Suprapubic skin (tissue), 4 donors: Measurements from ENCODE around the gene ASB6. TPM values are rescaled to one million over a fixed set of nuclear protein-coding genes. Genes with fewer than 3 reads are reported as not detected.

ENCODE experiments used
- DNase-seq, 2 donors: peaks; one replicate each; pipeline ENCODE4 v3.0.0-alpha.2; 2019; ENCODE audit warnings: low spot score in 2 of 2
- H3K27ac ChIP-seq: fragments of 200-600 bp; sonication (generic); one replicate; pipeline ENCODE4 v1.5.1; 2019
- H3K27me3 ChIP-seq: fragments of 200-600 bp; sonication (generic); one replicate; pipeline ENCODE4 v1.5.1; 2019
- H3K36me3 ChIP-seq: fragments of 200-600 bp; sonication (generic); one replicate; pipeline ENCODE4 v1.5.1; 2019
- H3K4me1 ChIP-seq: fragments of 200-600 bp; sonication (generic); one replicate; pipeline ENCODE4 v1.5.1; 2019
- H3K4me3 ChIP-seq: fragments of 200-600 bp; sonication (generic); one replicate; pipeline ENCODE4 v1.5.1; 2019; ENCODE audit warnings: mild to moderate bottlenecking
- H3K9me3 ChIP-seq: fragments of 200-600 bp; sonication (generic); one replicate; pipeline ENCODE4 v1.5.1; 2019
- CTCF ChIP-seq, 2 donors: fragments of 200-600 bp in 1 of 2; fragments of 450-650 bp in 1 of 2; sonication (generic) in 1 of 2; IDR thresholded peaks; one replicate each; pipeline ENCODE4 v1.5.1; 2016 to 2019; ENCODE audit warnings: antibody characterized with exemption in 2 of 2, mild to moderate bottlenecking in 1 of 2, moderate library complexity in 1 of 2
- EP300 ChIP-seq: sonication (generic); formaldehyde crosslinking; IDR thresholded peaks from one replicate; pipeline ENCODE4 v1.6.1; 2017; ENCODE audit warnings: antibody characterized with exemption
- POLR2A ChIP-seq, 2 donors: fragments of 450-650 bp; IDR thresholded peaks; one replicate each; pipeline ENCODE4 v1.6.1; 2017; ENCODE audit warnings: antibody characterized with exemption in 2 of 2, mild to moderate bottlenecking in 2 of 2, moderate library complexity in 2 of 2
- POLR2AphosphoS5 ChIP-seq, 3 donors: sonication (generic); formaldehyde crosslinking; IDR thresholded peaks; one replicate each; pipeline ENCODE4 v1.6.1; 2017; ENCODE audit warnings: antibody characterized with exemption in 3 of 3
- WGBS: methylation state at CpG from one replicate; pipeline ENCODE4 v1.1.5; 2018; 5-methylcytosine and 5-hydroxymethylcytosine counted together
- total RNA-seq, 4 donors: library from RNA; depleted of rRNA; stranded (reverse); fragments of >200 nt; gene quantifications; one replicate each; pipeline ENCODE4 v1.1.0, GENCODE V29; 2016

The ASB6 gene
- total RNA-seq, 4 donors from 2014 or later, result 25.6 to 41.5 (median 37.6) TPM

- no peak overlapping the region for H3K4me3 ChIP-seq
- H3K9me3 ChIP-seq, result no peaks in the 10 kb centered on the region
- H3K27me3 ChIP-seq, result no peaks in the 10 kb centered on the region
- TF ChIP-seq CTCF (IDR thresholded peaks at IDR 0.05) (no peak), EP300 (no peak), POLR2AphosphoS5 (IDR thresholded peaks at IDR 0.05) (no peak), POLR2A (IDR thresholded peaks at IDR 0.05) (no peak)
- no peak for DNase-seq
- no peaks in the 10 kb centered on the region for H3K36me3 ChIP-seq
- H3K27ac ChIP-seq, result no peak overlapping the region
- 94% methylated on average over 8 of the region's 8 CpGs for WGBS
- H3K4me1 ChIP-seq, result peaks cover 44% of the 10 kb centered on the region
Observed at GRCh38 chr9:129672702-129673101, 30.8 kb upstream of the ASB6 start.

GRCh38 chr9:129671519-129671918 lies 29.6 kb upstream of the ASB6 start:
- Histone ChIP-seq H3K36me3 (no peaks in the 10 kb centered on the region), H3K4me1 (peaks cover 48% of the 10 kb centered on the region), H3K4me3 (no peak overlapping the region), H3K9me3 (no peaks in the 10 kb centered on the region), H3K27ac (no peak overlapping the region), H3K27me3 (no peaks in the 10 kb centered on the region)
- DNase-seq, result no peak
- no peak for TF ChIP-seq EP300
- no peak for TF ChIP-seq POLR2A (IDR thresholded peaks at IDR 0.05)
- no peak for TF ChIP-seq CTCF (IDR thresholded peaks at IDR 0.05)
- TF ChIP-seq POLR2AphosphoS5 (IDR thresholded peaks at IDR 0.05), result no peak
- 62% methylated on average over 2 of the region's 7 CpGs for WGBS

- 72% methylated on average over 6 of the region's 9 CpGs for WGBS
- no peak for TF ChIP-seq POLR2A (IDR thresholded peaks at IDR 0.05)
- no peak for TF ChIP-seq POLR2AphosphoS5 (IDR thresholded peaks at IDR 0.05)
- no peak for TF ChIP-seq EP300
- no peak for TF ChIP-seq CTCF (IDR thresholded peaks at IDR 0.05)
- H3K4me1 ChIP-seq, result peaks cover 51% of the 10 kb centered on the region
- no peaks in the 10 kb centered on the region for H3K9me3 ChIP-seq
- DNase-seq, result no peak
- no peak overlapping the region for H3K4me3 ChIP-seq
- no peaks in the 10 kb centered on the region for H3K36me3 ChIP-seq
- H3K27ac ChIP-seq, result no peak overlapping the region
- H3K27me3 ChIP-seq, result peaks cover 3% of the 10 kb centered on the region
Observed at GRCh38 chr9:129671065-129671464, 29.1 kb upstream of the ASB6 start.

- H3K36me3 ChIP-seq, result no peaks in the 10 kb centered on the region
- 80% methylated on average over 13 of the region's 13 CpGs for whole genome bisulfite sequencing
- H3K27ac ChIP-seq, result no peak overlapping the region
- H3K9me3 ChIP-seq, result no peaks in the 10 kb centered on the region
- H3K4me3 ChIP-seq, result no peak overlapping the region
- no peak for DNase-seq
- peaks cover 48% of the 10 kb centered on the region for H3K4me1 ChIP-seq
- H3K27me3 ChIP-seq, result peaks cover 13% of the 10 kb centered on the region
- no peak for TF ChIP-seq CTCF (IDR thresholded peaks at IDR 0.05)
- no peak for TF ChIP-seq EP300
- no peak for TF ChIP-seq POLR2A (IDR thresholded peaks at IDR 0.05)
- no peak for TF ChIP-seq POLR2AphosphoS5 (IDR thresholded peaks at IDR 0.05)
Observed at GRCh38 chr9:129669946-129670345, 28.0 kb upstream of the ASB6 start.

GRCh38 chr9:129669141-129669718 lies 27.3 kb upstream of the ASB6 start:
- TF ChIP-seq POLR2A (IDR thresholded peaks at IDR 0.05) (no peak), EP300 (no peak), CTCF (IDR thresholded peaks at IDR 0.05) (no peak)
- Histone ChIP-seq H3K4me3 (no peak overlapping the region), H3K9me3 (no peaks in the 10 kb centered on the region), H3K27ac (no peak overlapping the region), H3K27me3 (peaks cover 14% of the 10 kb centered on the region), H3K4me1 (peaks cover 45% of the 10 kb centered on the region), H3K36me3 (no peaks in the 10 kb centered on the region)
- no peak for DNase-seq
- 64% methylated on average over 17 of the region's 17 CpGs for WGBS
